Measurements from ENCODE around the gene EPB41L4B. TPM values are rescaled to one million over a fixed set of nuclear protein-coding genes. Genes with fewer than 3 reads are reported as not detected.
"Not testable (repeated sequence)": the region's sequence is repeated elsewhere in the genome, so short reads cannot be mapped to it uniquely, and the experiment has no call there.

Gene EPB41L4B
- total RNA-seq = 0.11 TPM in 1 of 2 replicates, not detected in the other

DNA sequence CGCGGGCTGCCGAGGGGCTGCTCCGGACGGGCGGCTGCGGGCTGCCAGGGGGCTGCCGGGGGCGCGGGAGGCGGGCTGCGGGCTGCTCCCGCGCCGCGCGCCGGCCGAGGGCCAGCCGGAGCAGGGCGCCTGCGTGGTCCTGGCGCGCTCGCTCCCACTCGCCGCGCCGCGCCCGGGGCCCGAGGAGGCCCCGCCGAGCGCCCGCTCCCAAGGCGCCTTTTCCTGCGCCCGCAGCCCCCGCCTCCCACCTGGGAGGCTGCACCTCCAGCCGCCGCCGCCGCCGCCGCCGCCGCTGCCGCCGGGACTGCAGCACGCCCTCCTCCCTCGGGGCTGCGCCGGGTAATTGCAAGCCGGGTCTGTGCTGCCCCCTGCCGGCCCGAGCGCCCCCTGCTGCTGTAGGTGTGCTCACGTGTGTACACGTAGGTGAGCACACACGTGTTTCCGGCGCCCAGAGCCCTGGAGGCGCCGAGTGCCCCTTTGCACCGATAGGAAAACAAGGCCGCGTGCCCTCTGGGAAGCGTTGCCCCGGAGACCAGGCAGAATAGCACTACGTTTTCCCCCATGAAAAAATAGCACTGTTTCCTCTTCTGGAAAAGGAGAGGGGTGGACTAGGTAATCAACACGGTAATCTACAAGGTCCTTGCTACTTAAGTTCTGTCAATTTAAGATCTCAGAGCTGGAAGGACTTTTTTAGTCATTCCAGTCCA, at the start of gene EPB41L4B:
TSS of gene EPB41L4B (minus strand) at position 318 of the 707 bp plus-strand sequence. CDS start 613 bp downstream, outside the sequence.
- intact Hi-C loops (cut with micrococcal nuclease) = loop anchor here (1.0 to 5.0 kb wide), 6 partner anchors 77 to 389 kb away; partner anchors contain the start of genes ABITRAM, ELP1 and TMEM245

DNA sequence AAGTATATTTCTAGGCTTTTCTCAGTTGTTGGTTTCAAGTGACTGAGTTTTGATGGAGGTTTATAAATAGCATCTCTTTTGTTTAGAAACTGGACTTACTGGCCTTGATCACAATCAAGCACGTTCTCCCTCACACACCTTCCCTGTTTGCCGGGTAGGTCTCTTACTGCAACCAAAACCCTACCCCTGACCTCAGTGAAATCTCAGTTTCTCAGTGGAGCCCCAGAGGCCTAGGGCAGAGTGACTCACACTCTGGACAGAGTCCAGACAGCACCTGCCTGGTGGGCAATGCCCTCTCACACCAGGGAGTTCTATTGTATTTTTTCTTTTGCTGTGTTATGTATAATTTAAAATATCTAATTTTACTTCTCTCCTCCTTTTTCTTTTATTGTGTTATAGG, 48.4 kb upstream of the EPB41L4B start:
- intact Hi-C loops (cut with micrococcal nuclease) = no loop called here

DNA sequence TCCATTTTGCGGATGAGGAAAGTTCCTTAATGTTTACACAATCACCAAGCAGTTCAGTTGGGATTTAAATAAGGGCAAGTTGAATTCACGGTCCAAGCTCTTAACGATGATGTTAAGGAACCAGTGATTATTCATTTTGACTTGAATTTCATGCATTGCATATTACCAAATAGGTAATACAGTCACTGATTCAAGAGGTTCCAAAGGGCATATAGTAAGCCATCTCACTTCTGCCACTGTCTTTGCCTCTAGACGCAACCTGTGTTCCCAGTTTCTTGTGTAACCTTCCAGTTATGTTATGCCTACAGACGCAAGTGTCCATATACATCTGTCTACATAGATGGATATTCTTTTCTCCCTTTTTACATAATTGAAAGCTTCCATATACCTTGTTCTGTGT, 39.9 kb upstream of the EPB41L4B start:
- intact Hi-C loops (cut with micrococcal nuclease) = no loop called here

- intact Hi-C loops (cut with micrococcal nuclease) = not testable (repeated sequence)
These were observed 38.2 kb upstream of the EPB41L4B start for GRCh38 chr9:109358968-109359603.

DNA sequence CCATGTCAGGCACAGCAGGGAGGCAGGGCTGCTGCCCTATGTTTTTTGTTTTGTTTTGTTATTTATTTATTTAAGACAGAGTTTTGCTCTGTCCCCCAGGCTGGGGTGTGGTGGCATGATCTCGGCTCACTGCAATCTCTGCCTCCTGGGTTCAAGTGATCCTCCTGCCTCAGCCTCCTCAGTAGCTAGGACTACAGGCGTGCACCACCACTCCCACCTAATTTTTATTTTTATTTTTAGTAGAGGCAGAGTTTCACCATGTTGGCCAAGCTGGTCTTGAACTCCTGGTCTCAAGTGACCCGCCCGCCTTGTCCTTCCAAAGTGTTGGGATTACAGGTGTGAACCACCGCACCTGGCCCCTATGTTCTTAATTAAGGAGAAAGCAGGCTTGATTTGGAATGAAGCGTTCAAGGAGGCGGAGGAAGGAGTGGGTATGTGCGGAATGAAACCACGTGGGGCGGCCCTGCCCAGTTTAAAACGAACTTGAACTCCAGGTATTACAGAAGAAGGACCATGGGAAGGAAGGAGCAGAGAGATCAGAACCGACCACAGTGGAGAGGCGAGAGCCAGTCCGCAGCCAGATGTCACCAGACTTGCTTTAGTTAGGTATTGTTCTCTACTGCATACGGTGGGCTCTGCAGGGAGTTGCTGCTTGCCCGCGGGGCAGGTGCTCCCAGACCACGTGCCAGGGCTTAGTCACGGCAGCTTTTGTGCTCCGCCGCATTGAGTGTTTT, 34.9 kb upstream of the EPB41L4B start:
- intact Hi-C loops (cut with micrococcal nuclease) = no loop called here

DNA sequence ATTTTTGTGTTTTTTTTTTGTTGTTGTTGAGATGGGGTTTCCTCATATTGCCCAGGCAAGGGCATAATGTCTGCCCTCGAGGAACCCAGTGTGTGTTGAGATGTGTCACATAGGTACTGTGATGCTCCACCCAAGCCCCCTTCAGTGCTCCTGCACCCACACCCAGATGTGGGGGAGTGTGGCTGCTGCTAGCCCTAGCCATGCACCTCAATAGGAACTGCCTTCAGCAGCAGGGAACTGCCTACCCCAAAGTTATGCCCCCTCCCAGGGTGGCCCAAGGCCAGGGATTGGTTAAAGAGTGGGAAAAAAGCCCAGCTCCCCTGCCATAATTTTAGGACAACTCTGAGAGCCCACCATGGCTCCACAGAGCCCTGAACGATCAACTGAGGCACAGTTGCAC, 33.3 kb upstream of the EPB41L4B start:
- intact Hi-C loops (cut with micrococcal nuclease) = no loop called here

DNA sequence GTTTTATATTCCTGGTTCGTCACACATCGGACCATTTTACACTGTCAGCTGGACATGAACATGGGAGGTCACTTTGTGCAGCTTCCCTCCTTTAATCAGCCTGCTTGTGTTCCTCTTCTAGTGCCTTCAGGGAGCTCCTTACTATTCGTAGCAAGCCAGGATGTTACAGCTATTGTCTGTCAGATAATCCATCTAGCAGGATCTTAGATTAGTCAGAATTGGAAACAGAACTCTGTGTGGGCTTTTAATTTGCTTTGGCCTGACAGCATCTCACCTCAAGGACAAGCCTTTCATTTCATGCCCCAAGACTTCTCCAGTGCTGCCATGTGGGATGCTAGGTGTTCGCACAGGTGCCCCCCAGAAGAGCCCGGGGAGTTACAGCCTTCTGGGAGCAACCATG, 30.2 kb upstream of the EPB41L4B start:
- intact Hi-C loops (cut with micrococcal nuclease) = no loop called here

DNA sequence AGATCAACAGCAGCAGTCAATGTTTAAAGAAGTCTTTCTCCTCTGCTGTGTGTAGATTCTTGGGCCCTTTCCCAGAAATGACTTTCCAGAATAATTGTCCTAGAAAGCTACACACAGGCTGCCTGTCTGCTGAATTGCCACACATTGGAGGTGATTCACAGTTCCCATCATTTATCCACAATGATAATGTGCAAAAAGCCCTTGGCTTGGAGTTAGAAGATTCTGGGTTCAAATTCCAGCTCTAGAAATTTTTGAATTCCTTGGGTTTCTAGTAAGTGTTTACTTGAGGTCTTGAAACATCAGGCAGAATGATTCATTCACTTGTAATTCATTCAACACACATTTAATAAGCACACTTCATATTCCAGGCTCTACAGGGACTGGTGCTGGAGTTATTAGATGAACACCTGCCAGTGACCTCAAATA, 28.6 kb upstream of the EPB41L4B start:
- intact Hi-C loops (cut with micrococcal nuclease) = no loop called here

- intact Hi-C loops (cut with micrococcal nuclease) = no loop called here
These were observed 26.0 kb upstream of the EPB41L4B start for GRCh38 chr9:109346904-109347303.

- intact Hi-C loops (cut with micrococcal nuclease) = no loop called here
These were observed 24.0 kb upstream of the EPB41L4B start for GRCh38 chr9:109344866-109345265.

DNA sequence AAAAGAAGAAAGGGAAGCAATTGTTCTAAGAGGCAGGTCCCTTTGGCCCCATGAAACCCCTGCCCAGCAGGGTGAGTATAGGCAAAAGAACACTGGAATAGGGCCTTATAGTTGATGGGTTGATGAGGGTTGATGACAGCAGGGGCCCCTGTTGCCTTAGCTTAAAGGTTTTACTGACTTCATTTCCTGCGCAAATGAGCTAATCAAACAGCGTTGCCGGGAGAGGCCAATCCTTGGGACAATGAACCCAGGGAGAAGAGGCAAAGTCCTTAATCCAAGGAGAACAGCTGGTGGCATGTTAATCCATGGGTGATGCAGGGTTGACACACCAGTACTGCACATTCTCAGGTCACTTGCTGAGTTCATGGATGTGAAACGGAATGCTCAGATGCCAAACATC, 22.0 kb upstream of the EPB41L4B start:
- intact Hi-C loops (cut with micrococcal nuclease) = no loop called here

DNA sequence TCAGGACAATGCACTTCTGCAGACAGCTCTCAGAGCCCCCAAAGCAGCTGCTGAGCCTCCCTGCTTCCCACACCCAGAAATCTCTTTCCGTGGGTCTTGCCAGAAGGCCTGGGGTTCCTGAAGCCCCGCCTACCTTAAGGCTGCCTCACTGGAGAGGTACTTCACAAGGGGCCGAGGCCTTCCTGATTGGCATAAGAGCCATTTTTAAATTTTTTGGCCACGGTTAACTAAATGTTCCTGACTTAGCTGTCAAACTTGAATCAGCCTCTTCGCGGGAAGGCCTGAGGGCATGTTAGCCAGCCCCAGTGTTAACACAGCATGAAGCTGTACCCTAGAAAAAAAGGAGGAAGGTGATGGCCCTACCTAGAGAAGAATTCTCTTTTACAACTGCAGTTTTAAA, 20.7 kb upstream of the EPB41L4B start:
- intact Hi-C loops (cut with micrococcal nuclease) = no loop called here

- intact Hi-C loops (cut with micrococcal nuclease) = not testable (repeated sequence)
These were observed 20.1 kb upstream of the EPB41L4B start for GRCh38 chr9:109340979-109341378.

DNA sequence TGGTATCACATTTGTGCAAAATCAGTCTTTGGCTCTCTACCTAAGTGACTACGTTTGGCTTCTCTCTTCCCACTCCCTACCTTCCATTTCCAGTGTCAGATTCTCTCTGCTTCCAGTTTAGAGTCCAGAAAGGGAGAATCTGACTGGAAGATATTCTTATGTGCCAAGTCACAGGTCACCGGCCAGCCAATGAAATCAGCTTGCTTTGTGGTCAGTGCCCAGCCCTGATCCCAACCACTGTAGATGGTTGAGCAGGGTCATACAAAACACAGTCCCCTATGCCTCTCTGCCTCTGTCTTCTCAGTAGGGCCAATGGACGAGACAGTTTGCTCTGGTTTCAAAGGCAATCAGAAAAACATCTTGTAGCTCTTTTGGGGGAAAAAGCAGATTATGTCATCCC, 15.6 kb upstream of the EPB41L4B start:
- intact Hi-C loops (cut with micrococcal nuclease) = no loop called here

DNA sequence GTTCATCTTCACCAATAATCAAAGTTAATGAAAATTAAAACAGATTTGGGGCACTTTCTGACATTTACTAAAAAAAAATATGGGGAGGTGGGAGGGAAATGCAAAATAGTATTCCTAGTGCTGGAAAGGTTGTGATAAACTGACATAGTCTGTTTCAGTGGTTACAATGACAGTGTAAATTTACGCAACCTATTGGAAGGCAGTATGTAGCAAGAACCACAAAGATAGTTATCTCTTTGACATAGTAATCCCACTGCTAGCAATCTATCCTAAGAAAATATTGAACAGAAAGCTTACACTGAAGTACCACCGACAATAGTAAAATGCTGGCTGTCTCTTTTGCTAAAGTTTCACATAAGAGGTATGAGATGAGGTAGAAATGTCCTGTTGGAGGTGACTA, 15.1 kb upstream of the EPB41L4B start:
- intact Hi-C loops (cut with micrococcal nuclease) = no loop called here

DNA sequence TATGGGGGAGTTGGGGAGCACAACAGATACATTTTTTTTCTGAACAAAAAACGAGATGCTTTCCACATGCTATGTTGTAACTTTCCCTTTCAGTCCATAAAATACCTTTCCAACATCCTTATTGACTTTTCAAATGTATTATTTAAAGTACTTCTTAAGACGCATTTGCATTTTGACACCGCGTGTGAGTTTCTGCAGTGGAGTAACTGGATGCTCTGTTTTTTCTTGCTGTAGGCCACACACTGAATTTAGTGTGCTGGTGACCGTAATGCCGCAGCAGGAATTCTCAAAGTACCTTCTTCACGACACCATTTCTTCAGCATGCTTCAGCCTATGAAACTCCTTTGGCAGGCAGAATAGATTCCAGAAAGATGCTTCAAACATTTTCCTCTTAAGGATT, 14.3 kb upstream of the EPB41L4B start:
- intact Hi-C loops (cut with micrococcal nuclease) = no loop called here

- intact Hi-C loops (cut with micrococcal nuclease) = no loop called here
These were observed 10.5 kb upstream of the EPB41L4B start for GRCh38 chr9:109331353-109331752.

GRCh38 chr9:109329638-109330258, 8.9 kb upstream of the EPB41L4B start:
- intact Hi-C loops (cut with micrococcal nuclease) = no loop called here

DNA sequence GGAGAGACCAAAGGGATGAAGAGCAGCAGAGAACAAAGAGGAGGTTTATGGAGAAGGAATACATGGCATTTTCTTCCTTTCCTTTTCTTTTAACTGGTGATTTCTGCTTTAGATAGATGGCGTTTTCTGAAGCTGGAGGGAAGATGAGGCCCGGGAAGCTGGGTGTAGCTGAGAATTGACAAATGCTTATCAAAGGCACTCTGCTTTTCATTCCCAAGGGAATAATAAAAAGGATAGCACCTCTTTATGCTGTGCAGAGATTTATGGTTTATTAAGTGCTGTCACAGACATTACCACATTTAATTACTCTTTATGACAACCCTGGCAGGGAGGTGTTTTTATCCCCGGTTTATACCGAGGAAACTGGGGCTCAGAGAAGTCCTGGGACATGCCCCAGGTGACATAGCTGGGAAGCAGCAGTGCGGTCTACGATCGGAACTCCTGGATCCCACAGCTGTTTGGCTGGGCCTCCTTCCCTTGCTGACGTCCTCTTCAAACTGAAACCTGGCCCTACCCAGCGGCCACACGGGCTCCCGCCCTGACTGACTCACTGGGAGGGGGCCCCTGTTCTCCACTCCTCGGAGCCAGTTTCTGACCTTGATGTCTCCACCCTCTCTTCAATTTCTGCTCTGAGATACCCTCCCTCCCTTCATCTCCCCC, 8.2 kb upstream of the EPB41L4B start:
- intact Hi-C loops (cut with micrococcal nuclease) = no loop called here

DNA sequence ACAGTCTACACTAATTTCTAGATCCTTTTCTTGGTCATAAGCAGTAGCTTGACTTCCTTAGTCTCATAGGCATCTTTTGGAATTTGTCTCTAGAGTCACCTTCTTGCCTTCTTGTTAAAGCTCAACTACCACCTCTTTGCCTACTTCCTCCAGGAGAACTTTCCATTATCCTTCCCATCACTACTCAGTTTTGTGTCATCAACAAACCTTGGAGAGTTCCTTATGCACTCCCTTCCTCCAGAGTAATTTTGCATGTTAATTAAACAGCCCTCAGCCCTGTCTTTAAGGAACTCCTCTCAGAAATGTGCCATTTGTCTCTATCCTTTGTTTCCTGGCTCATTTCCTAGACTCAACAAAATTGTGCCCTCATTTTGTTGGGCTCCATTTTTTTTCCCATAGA, 4.2 kb upstream of the EPB41L4B start:
- intact Hi-C loops (cut with micrococcal nuclease) = no loop called here

GRCh38 chr9:109323771-109324170, 2.9 kb upstream of the EPB41L4B start:
- intact Hi-C loops (cut with micrococcal nuclease) = loop anchor here (5.0 kb wide), 3 partner anchors 89 to 391 kb away; partner anchors contain the start of genes ABITRAM and ELP1
